HEK293 (cell line): ENCODE measurements around the gene N4BP2L1.
A peak's percentile ranks its signal among the peaks of the same experiment; 100 is the strongest.

Source experiments
- ATF2 ChIP-seq: fragments of 450-650 bp; formaldehyde crosslinking; IDR thresholded peaks from 2 replicates; pipeline ENCODE4 v1.5.1; 2016; ENCODE audit warnings: missing biosample characterization, missing genetic modification characterization, low read depth
- CTCF ChIP-seq: fragments of 450-650 bp; formaldehyde crosslinking; IDR thresholded peaks from 2 replicates; pipeline ENCODE4 v1.5.1; 2016; ENCODE audit warnings: missing biosample characterization, missing genetic modification characterization
- MEIS1 ChIP-seq: sonication (generic); formaldehyde crosslinking; IDR thresholded peaks from 2 replicates; pipeline ENCODE4 v1.8.1; 2022; ENCODE audit warnings: missing genetic modification reagents, mild to moderate bottlenecking, borderline replicate concordance
- SETDB1 ChIP-seq: IDR thresholded peaks from one replicate; pipeline ENCODE4 v1.6.1; 2017; ENCODE audit warnings: mild to moderate bottlenecking, low read length, moderate library complexity, mixed read lengths; ENCODE audit not compliant: insufficient read length
- ZNF24 ChIP-seq: fragments of 450-650 bp; formaldehyde crosslinking; IDR thresholded peaks from 2 replicates; pipeline ENCODE4 v1.5.1; 2016; ENCODE audit warnings: missing biosample characterization, missing genetic modification characterization
- ZNF350 ChIP-seq: fragments of 450-650 bp; formaldehyde crosslinking; IDR thresholded peaks from 2 replicates; pipeline ENCODE4 v1.5.0; 2017; ENCODE audit warnings: missing biosample characterization, mild to moderate bottlenecking, missing genetic modification characterization
- ZNF660 ChIP-seq: fragments of 450-650 bp; IDR thresholded peaks from 2 replicates; pipeline ENCODE4 v1.5.1; 2018; ENCODE audit warnings: missing biosample characterization, mild to moderate bottlenecking, missing genetic modification characterization

GRCh38 chr13:32381539-32381938 lies 46.4 kb downstream of the N4BP2L1 start:
- no peak for TF ChIP-seq SETDB1
- no peak for TF ChIP-seq ATF2 (tag by site-specific recombination)
- 0 out of 2 replicates have a peak, but pooled peaks have one; percentile 22 for TF ChIP-seq CTCF (tag by site-specific recombination)
- no peak for TF ChIP-seq ZNF24 (tag by site-specific recombination)
- TF ChIP-seq ZNF350 (tag by site-specific recombination) = no peak
- no peak for TF ChIP-seq ZNF660 (tag by site-specific recombination)
- no peak for TF ChIP-seq MEIS1 (CRISPR knock-in tag)
